GM12878 (cell line): ENCODE data around the gene HUNK. TPM values are rescaled to one million over a fixed set of nuclear protein-coding genes. Genes with fewer than 3 reads are reported as not detected.

ENCODE experiments used
- ATAC-seq: fragments of 200-7000 bp; cut with Tn5 transposase; 3 replicates; pipeline ENCODE4 v1.9.1; 2020; ENCODE audit warnings: mild to moderate bottlenecking, moderate library complexity
- BruUV-seq: library from RNA; stranded (reverse); fragments of 400-500 nt; replicated peaks from 2 replicates; lab custom pipeline; 2021; lab: Mats Ljungman, UMichigan
- CTCF ChIA-PET: fragments of 300-600 bp; sonication (Branson Sonifier 250); formaldehyde crosslinking; extraction: SDS; loops from one replicate; lab custom pipeline; 2021; ENCODE audit warnings: inconsistent platforms; lab: Yijun Ruan, JAX
- POLR2A ChIA-PET: fragments of 350-600 bp; formaldehyde crosslinking; extraction: SDS; loops from one replicate; lab custom pipeline; 2021; ENCODE audit warnings: inconsistent platforms; lab: Charles Lee
- RAD21 ChIA-PET: fragments of 300-600 bp; sonication (Branson Sonifier 250); formaldehyde crosslinking; loops from one replicate; lab custom pipeline; 2023; ENCODE audit warnings: antibody characterized with exemption; ENCODE audit not compliant: unreplicated experiment; lab: Charles Lee
- SMC1A ChIA-PET: fragments of 300-600 bp; sonication (Branson Sonifier 250); formaldehyde crosslinking; loops from one replicate; lab custom pipeline; 2023; ENCODE audit not compliant: unreplicated experiment, uncharacterized antibody; lab: Charles Lee
- DNase-seq: peaks from one replicate; pipeline ENCODE4 v3.0.0-alpha.2; 2011; ENCODE audit warnings: low read depth, low spot score
- FAIRE-seq: peaks from 3 replicates; lab custom pipeline; 2011; peaks lifted over from hg19 to GRCh38; lab: Jason Lieb, UNC
- H2AFZ ChIP-seq: 2 replicates; pipeline ENCODE4 v1.6.0; 2011; ENCODE audit warnings: low read depth, low read length, control low read depth; ENCODE audit not compliant: control insufficient read depth
- H3K27ac ChIP-seq: 2 replicates; pipeline ENCODE4 v1.5.1; 2011; ENCODE audit warnings: control low read depth; ENCODE audit not compliant: control insufficient read depth, insufficient read depth
- H3K27me3 ChIP-seq, 2 experiments: replicated peaks in 1 of 2; 2 replicates each; pipeline versions ENCODE4 v1.6.0 to v1.6.1; 2011; ENCODE audit warnings: low read length in 1 of 2; ENCODE audit not compliant: control insufficient read depth in 2 of 2, insufficient read depth in 2 of 2
- H3K36me3 ChIP-seq, 2 experiments: 2 replicates each; pipeline ENCODE4 v1.5.1; 2011; ENCODE audit warnings: low read length in 1 of 2; ENCODE audit not compliant: control insufficient read depth in 2 of 2, insufficient read depth in 2 of 2
- H3K4me1 ChIP-seq: 2 replicates; pipeline ENCODE4 v1.6.1; 2011; ENCODE audit warnings: mild to moderate bottlenecking, low read length, moderate library complexity, mixed read lengths; ENCODE audit not compliant: control insufficient read depth, insufficient read depth
- H3K4me2 ChIP-seq: 2 replicates; pipeline ENCODE4 v1.6.0; 2011; ENCODE audit warnings: control low read depth; ENCODE audit not compliant: control insufficient read depth, insufficient read depth
- H3K4me3 ChIP-seq: fragments of 200-600 bp; sonication (generic); 2 replicates; pipeline ENCODE4 v1.5.1; 2016
- H3K79me2 ChIP-seq: 2 replicates; pipeline ENCODE4 v1.6.0; 2011; ENCODE audit warnings: low read length; ENCODE audit not compliant: control insufficient read depth, insufficient read depth
- H3K9ac ChIP-seq: 2 replicates; pipeline ENCODE4 v1.8.0; 2011; ENCODE audit warnings: low read length, control low read depth, mixed read lengths; ENCODE audit not compliant: control insufficient read depth, insufficient read depth
- H3K9me3 ChIP-seq: replicated peaks from 3 replicates; pipeline ENCODE4 v1.5.1; 2011; ENCODE audit warnings: mild to moderate bottlenecking, low read length; ENCODE audit not compliant: control insufficient read depth, insufficient read depth
- H4K20me1 ChIP-seq: 2 replicates; pipeline ENCODE4 v1.6.0; 2011; ENCODE audit not compliant: control insufficient read depth, insufficient read depth
- CHD2 ChIP-seq: IDR thresholded peaks from 2 replicates; pipeline ENCODE4 v1.6.1; 2011; ENCODE audit warnings: low read depth, low read length, improper control_type of control experiment, borderline replicate concordance
- LARP7 ChIP-seq: fragments of 450-650 bp; IDR thresholded peaks from 2 replicates; pipeline ENCODE4 v1.6.1; 2017; ENCODE audit warnings: mild to moderate bottlenecking
- MXI1 ChIP-seq: fragments of 150-350 bp; IDR thresholded peaks from 2 replicates; pipeline ENCODE4 v1.6.1; 2011; ENCODE audit warnings: low read depth, mild to moderate bottlenecking, inconsistent platforms, low read length, improper control_type of control experiment
- SPI1 ChIP-seq: IDR thresholded peaks from 2 replicates; pipeline ENCODE4 v1.6.1; 2011; ENCODE audit warnings: low read depth, mild to moderate bottlenecking, low read length, moderate library complexity, borderline replicate concordance; ENCODE audit not compliant: insufficient read depth
- WGBS: methylation state at CpG from one replicate; pipeline ENCODE4 v1.1.6; 2016; ENCODE audit warnings: low lambda C conversion rate; ENCODE audit not compliant: insufficient replicate concordance, insufficient coverage; ENCODE audit errors: missing lambda C conversion rate; 5-methylcytosine and 5-hydroxymethylcytosine counted together
- in situ Hi-C: fragments of 300-500 bp; cut with MboI; formaldehyde crosslinking; loops from 9 replicates; pipeline ENCODE4 v1.14.3; 2018; ENCODE audit warnings: mixed read lengths
- intact Hi-C: fragments of 100-400 bp; cut with micrococcal nuclease; formaldehyde crosslinking; loops from one replicate; pipeline ENCODE4 v1.14.2; 2022; ENCODE audit not compliant: unreplicated experiment
- polyA plus RNA-seq, 11 experiments: library from polyadenylated mRNA; depleted of rRNA in 4 of 11; unstranded in 6 of 11; stranded (reverse) in 5 of 11; fragments of >200 nt; fragmentation: Nextera tagmentation in 4 of 11; fragmentation: Illumina TruSeq in 1 of 11; extraction: Ambion mirVana in 4 of 11; extraction: Trizol in 1 of 11; gene quantifications; 1 replicate in 1 of 11; 2 replicates in 10 of 11; pipeline versions ENCODE4 v1.2.1 to v1.2.3, GENCODE V29; 2011 to 2016; ENCODE audit warnings: inconsistent platforms in 2 of 11, missing spikeins in 2 of 11, low read depth in 1 of 11
- total RNA-seq, 4 experiments: library from RNA; depleted of rRNA in 3 of 4; stranded (reverse); fragments of >200 nt in 3 of 4; fragmentation: Illumina TruSeq in 1 of 4; extraction: Trizol in 1 of 4; gene quantifications; 2 replicates each; pipeline versions ENCODE4 v1.2.1 to v1.2.3, GENCODE V29; 2013 to 2021
- TF ChIP-seq, protein P1 (sequence below): fragments of 450-650 bp; conservative IDR thresholded peaks from 2 replicates; pipeline ENCODE4 v1.6.1; 2017; ENCODE audit warnings: mild to moderate bottlenecking, moderate library complexity
- TF ChIP-seq, protein P2 (sequence below): IDR thresholded peaks from 2 replicates; pipeline ENCODE4 v1.6.1; 2011; ENCODE audit warnings: borderline replicate concordance, low read depth, mild to moderate bottlenecking, moderate library complexity, mixed read lengths, low read length; ENCODE audit not compliant: insufficient read depth; ENCODE audit errors: extremely low read length
- TF ChIP-seq, protein P3 (sequence below): IDR thresholded peaks from 2 replicates; pipeline ENCODE4 v1.6.1; 2012; ENCODE audit warnings: low read depth, low read length, improper control_type of control experiment

Gene HUNK
- total and polyA plus RNA-seq, 10 of the 15 experiments (the other 5 are each of a cell fraction or from before 2014, with no cell fraction given), result under 0.01 to 0.14 (median 0.03) TPM; not detected in 7

DNA sequence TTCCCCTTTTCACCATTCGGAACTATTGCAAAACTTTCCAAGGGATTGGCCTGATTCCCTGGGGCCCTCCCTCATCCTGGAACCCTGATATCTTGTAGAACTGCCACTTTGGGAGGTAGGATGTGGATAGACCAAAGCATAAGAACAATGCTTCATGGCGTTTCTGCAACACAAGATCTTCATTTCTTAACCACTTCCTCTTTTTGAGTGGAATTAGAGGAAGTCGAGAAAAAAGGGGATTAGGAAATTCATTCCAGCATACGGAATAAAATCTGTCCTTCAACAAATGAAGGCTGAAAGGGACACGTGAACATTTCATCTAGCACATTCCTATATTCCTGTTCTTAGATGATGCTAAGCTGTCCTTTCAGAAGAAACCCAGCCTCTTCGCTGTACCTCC lies 149.3 kb downstream of the HUNK start:
- no peaks in the 10 kb centered on the region for H3K4me1 ChIP-seq
- SMC1A ChIA-PET, result no interaction called here
- no peak overlapping the region for H2AFZ ChIP-seq
- H3K79me2 ChIP-seq, result no peaks in the 10 kb centered on the region
- H3K9ac ChIP-seq, result no peak overlapping the region
- no peaks in the 10 kb centered on the region for H3K27me3 ChIP-seq
- intact Hi-C loops, result no loop called here
- CTCF ChIA-PET, result no interaction called here
- H3K27ac ChIP-seq, result no peak overlapping the region
- no peak for ATAC-seq
- DNase-seq, result no peak
- RAD21 ChIA-PET, result no interaction called here
- FAIRE-seq, result no peak
- no peak for TF ChIP-seq LARP7
- TF ChIP-seq CHD2, result no peak
- TF ChIP-seq, protein P1, sequence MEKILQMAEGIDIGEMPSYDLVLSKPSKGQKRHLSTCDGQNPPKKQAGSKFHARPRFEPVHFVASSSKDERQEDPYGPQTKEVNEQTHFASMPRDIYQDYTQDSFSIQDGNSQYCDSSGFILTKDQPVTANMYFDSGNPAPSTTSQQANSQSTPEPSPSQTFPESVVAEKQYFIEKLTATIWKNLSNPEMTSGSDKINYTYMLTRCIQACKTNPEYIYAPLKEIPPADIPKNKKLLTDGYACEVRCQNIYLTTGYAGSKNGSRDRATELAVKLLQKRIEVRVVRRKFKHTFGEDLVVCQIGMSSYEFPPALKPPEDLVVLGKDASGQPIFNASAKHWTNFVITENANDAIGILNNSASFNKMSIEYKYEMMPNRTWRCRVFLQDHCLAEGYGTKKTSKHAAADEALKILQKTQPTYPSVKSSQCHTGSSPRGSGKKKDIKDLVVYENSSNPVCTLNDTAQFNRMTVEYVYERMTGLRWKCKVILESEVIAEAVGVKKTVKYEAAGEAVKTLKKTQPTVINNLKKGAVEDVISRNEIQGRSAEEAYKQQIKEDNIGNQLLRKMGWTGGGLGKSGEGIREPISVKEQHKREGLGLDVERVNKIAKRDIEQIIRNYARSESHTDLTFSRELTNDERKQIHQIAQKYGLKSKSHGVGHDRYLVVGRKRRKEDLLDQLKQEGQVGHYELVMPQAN, result no peak
- TF ChIP-seq, protein P2, sequence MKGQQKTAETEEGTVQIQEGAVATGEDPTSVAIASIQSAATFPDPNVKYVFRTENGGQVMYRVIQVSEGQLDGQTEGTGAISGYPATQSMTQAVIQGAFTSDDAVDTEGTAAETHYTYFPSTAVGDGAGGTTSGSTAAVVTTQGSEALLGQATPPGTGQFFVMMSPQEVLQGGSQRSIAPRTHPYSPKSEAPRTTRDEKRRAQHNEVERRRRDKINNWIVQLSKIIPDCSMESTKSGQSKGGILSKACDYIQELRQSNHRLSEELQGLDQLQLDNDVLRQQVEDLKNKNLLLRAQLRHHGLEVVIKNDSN, result no peak
- no peak for TF ChIP-seq MXI1
- TF ChIP-seq, protein P3, sequence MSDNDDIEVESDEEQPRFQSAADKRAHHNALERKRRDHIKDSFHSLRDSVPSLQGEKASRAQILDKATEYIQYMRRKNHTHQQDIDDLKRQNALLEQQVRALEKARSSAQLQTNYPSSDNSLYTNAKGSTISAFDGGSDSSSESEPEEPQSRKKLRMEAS, result no peak
- peak; percentile 75 for TF ChIP-seq SPI1
- no peaks in the 10 kb centered on the region for H4K20me1 ChIP-seq
- WGBS, result 14% methylated on average over 6 of the region's 6 CpGs
- no peak overlapping the region for H3K4me2 ChIP-seq
- POLR2A ChIA-PET, result no interaction called here
- in situ Hi-C loops, result no loop called here
- no peaks in the 10 kb centered on the region for H3K36me3 ChIP-seq
- H3K9me3 ChIP-seq, result no peaks in the 10 kb centered on the region; the same call in 2 of the 3 replicates
- BruUV-seq, result no TSS peak
- H3K4me3 ChIP-seq, result no peak overlapping the region
